WTC11 (cell line): ENCODE results near the gene HOXA1. TPM values are rescaled to one million over a fixed set of nuclear protein-coding genes. Genes with fewer than 3 reads are reported as not detected.

ENCODE experiments used
- ATAC-seq: fragments of 200-7000 bp; cut with Tn5 transposase; 2 replicates; pipeline ENCODE4 v1.10.0; 2021; ENCODE audit warnings: mild to moderate bottlenecking, moderate library complexity
- CTCF ChIA-PET: fragments of 300-600 bp; sonication (Branson Sonifier 250); formaldehyde crosslinking; loops from one replicate; lab custom pipeline; 2021; ENCODE audit warnings: antibody characterized with exemption; lab: Charles Lee
- POLR2A ChIA-PET: fragments of 350-600 bp; sonication (Branson Sonifier 250); formaldehyde crosslinking; loops from one replicate; lab custom pipeline; 2021; ENCODE audit warnings: antibody characterized with exemption; lab: Charles Lee
- DNase-seq: peaks from one replicate; pipeline ENCODE4 v3.0.0; 2021; ENCODE audit warnings: low spot score
- H3K27ac Mint-ChIP-seq: 2 replicates; pipeline ENCODE4 v1.8.0; 2021; ENCODE audit warnings: mixed read lengths
- H3K27me3 Mint-ChIP-seq: 2 replicates; pipeline ENCODE4 v1.8.0; 2021; ENCODE audit warnings: low read depth, mild to moderate bottlenecking, moderate library complexity, mixed read lengths
- H3K36me3 Mint-ChIP-seq: 2 replicates; pipeline ENCODE4 v1.8.0; 2021; ENCODE audit warnings: mixed read lengths
- H3K4me1 Mint-ChIP-seq: 2 replicates; pipeline ENCODE4 v1.8.0; 2022; ENCODE audit warnings: mixed read lengths
- H3K4me3 Mint-ChIP-seq: 2 replicates; pipeline ENCODE4 v1.8.0; 2021; ENCODE audit warnings: mild to moderate bottlenecking, moderate library complexity, mixed read lengths
- H3K9me3 Mint-ChIP-seq: 2 replicates; pipeline ENCODE4 v1.8.0; 2021; ENCODE audit warnings: mixed read lengths
- ELF4 ChIP-seq: sonication (generic); formaldehyde crosslinking; IDR thresholded peaks from 2 replicates; pipeline ENCODE4 v1.8.1; 2022; ENCODE audit warnings: low read depth, mild to moderate bottlenecking, moderate library complexity, missing genetic modification reagents
- ETV6 ChIP-seq: sonication (generic); formaldehyde crosslinking; IDR thresholded peaks from 2 replicates; pipeline ENCODE4 v1.8.1; 2022; ENCODE audit warnings: mild to moderate bottlenecking, missing genetic modification reagents
- FOXJ3 ChIP-seq: sonication (generic); formaldehyde crosslinking; IDR thresholded peaks from 2 replicates; pipeline ENCODE4 v1.9.0; 2021; ENCODE audit warnings: missing genetic modification reagents, mild to moderate bottlenecking, borderline replicate concordance
- FOXK1 ChIP-seq: sonication (generic); formaldehyde crosslinking; IDR thresholded peaks from 2 replicates; pipeline ENCODE4 v1.8.0; 2022; ENCODE audit warnings: mild to moderate bottlenecking, moderate library complexity, missing genetic modification reagents
- JAZF1 ChIP-seq: fragments of 250-450 bp; sonication (Bioruptor Pico); IDR thresholded peaks from 2 replicates; pipeline ENCODE4 v1.9.0; 2021; ENCODE audit warnings: moderate library complexity, mild to moderate bottlenecking, inconsistent platforms
- NFATC4 ChIP-seq: fragments of 250-450 bp; sonication (Bioruptor Pico); IDR thresholded peaks from 2 replicates; pipeline ENCODE4 v1.9.0; 2021; ENCODE audit warnings: mild to moderate bottlenecking
- NFYB ChIP-seq: sonication (generic); formaldehyde crosslinking; conservative IDR thresholded peaks from 2 replicates; pipeline ENCODE4 v1.8.0; 2022; ENCODE audit warnings: low read depth, missing genetic modification reagents
- NR3C1 ChIP-seq: sonication (generic); formaldehyde crosslinking; conservative IDR thresholded peaks from 2 replicates; pipeline ENCODE4 v1.8.1; 2023; ENCODE audit warnings: low read depth, mild to moderate bottlenecking, missing genetic modification reagents
- PRRX2 ChIP-seq: fragments of 250-450 bp; sonication (Bioruptor Pico); IDR thresholded peaks from 2 replicates; pipeline ENCODE4 v1.8.0; 2021; ENCODE audit warnings: mild to moderate bottlenecking
- SMAD3 ChIP-seq: sonication (generic); formaldehyde crosslinking; IDR thresholded peaks from 2 replicates; pipeline ENCODE4 v1.8.0; 2022; ENCODE audit warnings: missing genetic modification reagents, mild to moderate bottlenecking, borderline replicate concordance
- ZNF396 ChIP-seq: fragments of 250-450 bp; sonication (Bioruptor Pico); IDR thresholded peaks from 2 replicates; pipeline ENCODE4 v1.8.0; 2021; ENCODE audit warnings: mild to moderate bottlenecking, moderate library complexity, borderline replicate concordance
- total RNA-seq: library from RNA; stranded (reverse); gene quantifications from 3 replicates; pipeline ENCODE4 v1.2.3, GENCODE V29; 2021
- TF ChIP-seq, protein P1 (sequence below): fragments of 250-450 bp; sonication (Bioruptor Pico); conservative IDR thresholded peaks from 2 replicates; pipeline ENCODE4 v1.9.0; 2021; ENCODE audit warnings: mild to moderate bottlenecking
- TF ChIP-seq, protein P2 (sequence below): sonication (generic); formaldehyde crosslinking; IDR thresholded peaks from 2 replicates; pipeline ENCODE4 v1.8.1; 2023; ENCODE audit warnings: mild to moderate bottlenecking, missing genetic modification reagents
- TF ChIP-seq, protein P3 (sequence below): sonication (generic); formaldehyde crosslinking; IDR thresholded peaks from 2 replicates; pipeline ENCODE4 v1.8.0; 2022; ENCODE audit warnings: mild to moderate bottlenecking, missing genetic modification reagents
- TF ChIP-seq, protein P4 (sequence below): sonication (generic); formaldehyde crosslinking; IDR thresholded peaks from 2 replicates; pipeline ENCODE4 v1.8.1; 2022; ENCODE audit warnings: mild to moderate bottlenecking, missing genetic modification reagents, moderate library complexity, borderline replicate concordance
- TF ChIP-seq, protein P5 (sequence below): fragments of 250-450 bp; sonication (Bioruptor Pico); IDR thresholded peaks from 2 replicates; pipeline ENCODE4 v1.8.0; 2021; ENCODE audit warnings: mild to moderate bottlenecking
- TF ChIP-seq, protein P6 (sequence below): fragments of 250-450 bp; sonication (Bioruptor Pico); IDR thresholded peaks from 2 replicates; pipeline ENCODE4 v1.9.0; 2021; ENCODE audit warnings: moderate library complexity, mild to moderate bottlenecking, inconsistent platforms, borderline replicate concordance
- TF ChIP-seq, protein P7 (sequence below): sonication (generic); formaldehyde crosslinking; IDR thresholded peaks from 2 replicates; pipeline ENCODE4 v1.8.1; 2022; ENCODE audit warnings: low read depth, mild to moderate bottlenecking, moderate library complexity, missing genetic modification reagents, borderline replicate concordance

HOXA1 gene
- total RNA-seq, 1 experiment from 2014 or later, result not detected

DNA sequence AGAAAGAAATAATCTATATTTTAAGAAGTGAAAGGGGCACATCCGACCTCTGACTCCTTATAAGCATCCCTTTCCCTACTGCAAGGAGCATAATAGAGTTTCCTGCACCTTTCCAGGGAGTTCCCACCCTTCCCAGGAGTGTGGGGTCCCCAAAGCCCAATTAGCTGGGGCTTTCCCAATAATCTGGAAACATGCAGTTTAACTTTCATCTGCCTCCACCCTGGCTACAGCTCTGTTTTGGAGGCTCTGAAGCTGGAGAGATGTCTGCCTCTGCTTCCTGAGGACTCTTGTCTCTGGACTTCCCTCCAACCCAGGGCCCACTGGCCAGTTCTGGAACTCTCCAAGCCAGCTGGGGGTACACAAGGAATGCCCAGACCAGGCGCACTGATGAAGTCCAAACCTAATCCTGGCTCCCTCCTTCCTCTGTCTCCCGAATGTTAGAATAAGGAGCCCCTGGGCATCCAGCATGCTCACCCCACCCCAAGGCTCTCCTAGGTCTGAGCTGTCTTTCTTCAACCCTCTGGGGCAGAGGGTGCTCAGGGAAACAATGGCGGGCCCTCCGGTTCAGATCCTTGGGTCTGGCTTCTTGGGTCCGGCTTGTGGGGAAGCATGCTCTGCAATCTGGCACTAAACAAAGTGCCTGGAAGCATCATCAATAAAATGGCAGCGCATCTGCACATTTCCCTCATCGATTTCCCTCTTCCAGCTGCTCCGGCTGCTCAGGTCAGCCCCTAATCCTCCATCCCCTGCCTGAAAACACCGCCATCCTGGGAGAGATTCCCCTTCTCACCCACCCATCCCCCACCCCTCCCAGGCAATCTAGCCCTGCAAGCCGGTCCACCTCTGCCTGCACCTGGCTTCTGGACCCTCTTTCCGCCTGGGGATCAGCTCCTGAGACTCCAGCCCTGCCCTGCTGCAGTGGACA is 21.4 kb upstream of the HOXA1 start:
- H3K27me3 Mint-ChIP-seq, result peaks cover 95% of the 10 kb centered on the region
- CTCF ChIA-PET, result interaction anchor here (0.8 to 3.9 kb wide), 3 partner anchors 27 to 63 kb away, joined by 3 to 12 read pairs (median 3); no protein-coding TSS in a partner anchor
- H3K27ac Mint-ChIP-seq, result no peak overlapping the region
- H3K4me3 Mint-ChIP-seq, result no peak overlapping the region
- DNase-seq (no peak), ATAC-seq (no peak)
- TF ChIP-seq, protein P1, sequence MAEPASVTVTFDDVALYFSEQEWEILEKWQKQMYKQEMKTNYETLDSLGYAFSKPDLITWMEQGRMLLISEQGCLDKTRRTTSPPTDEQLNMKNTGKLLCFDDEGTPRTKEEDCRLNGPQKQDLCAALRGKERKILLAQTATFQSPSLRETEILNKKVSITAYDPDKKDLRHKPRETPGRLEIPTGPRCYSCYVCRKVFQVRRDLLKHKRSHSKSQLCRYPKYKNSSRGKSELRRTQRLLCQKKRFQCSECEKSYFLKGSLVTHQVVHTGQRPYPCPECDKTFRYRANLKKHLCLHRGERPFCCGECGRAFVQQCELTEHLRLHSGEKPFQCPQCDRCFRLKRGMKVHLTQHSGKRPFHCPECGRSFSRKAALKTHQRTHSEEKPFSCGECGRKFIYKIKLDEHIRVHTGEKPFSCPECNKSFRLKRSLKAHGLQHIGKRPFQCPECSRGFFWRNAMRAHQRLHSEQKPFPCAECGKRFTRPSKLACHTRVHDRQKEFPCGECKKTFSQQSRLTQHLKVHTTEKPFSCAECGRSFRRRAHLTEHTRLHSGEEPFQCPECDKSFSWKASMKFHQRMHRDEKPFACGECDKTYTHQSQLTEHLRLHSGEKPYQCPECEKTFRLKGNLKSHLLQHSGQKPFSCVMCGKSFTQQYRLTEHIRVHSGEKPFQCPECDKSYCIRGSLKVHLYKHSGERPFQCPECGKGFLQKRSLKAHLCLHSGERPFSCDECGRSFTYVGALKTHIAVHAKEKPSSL, result no peak
- no peak for TF ChIP-seq ZNF396
- TF ChIP-seq, protein P2, sequence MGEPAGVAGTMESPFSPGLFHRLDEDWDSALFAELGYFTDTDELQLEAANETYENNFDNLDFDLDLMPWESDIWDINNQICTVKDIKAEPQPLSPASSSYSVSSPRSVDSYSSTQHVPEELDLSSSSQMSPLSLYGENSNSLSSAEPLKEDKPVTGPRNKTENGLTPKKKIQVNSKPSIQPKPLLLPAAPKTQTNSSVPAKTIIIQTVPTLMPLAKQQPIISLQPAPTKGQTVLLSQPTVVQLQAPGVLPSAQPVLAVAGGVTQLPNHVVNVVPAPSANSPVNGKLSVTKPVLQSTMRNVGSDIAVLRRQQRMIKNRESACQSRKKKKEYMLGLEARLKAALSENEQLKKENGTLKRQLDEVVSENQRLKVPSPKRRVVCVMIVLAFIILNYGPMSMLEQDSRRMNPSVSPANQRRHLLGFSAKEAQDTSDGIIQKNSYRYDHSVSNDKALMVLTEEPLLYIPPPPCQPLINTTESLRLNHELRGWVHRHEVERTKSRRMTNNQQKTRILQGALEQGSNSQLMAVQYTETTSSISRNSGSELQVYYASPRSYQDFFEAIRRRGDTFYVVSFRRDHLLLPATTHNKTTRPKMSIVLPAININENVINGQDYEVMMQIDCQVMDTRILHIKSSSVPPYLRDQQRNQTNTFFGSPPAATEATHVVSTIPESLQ, result no peak
- no peak for TF ChIP-seq SMAD3 (CRISPR knock-in tag)
- TF ChIP-seq, all 79 proteins: peak for 0
- H3K36me3 Mint-ChIP-seq, result no peaks in the 10 kb centered on the region
- POLR2A ChIA-PET, result interaction anchor here (0.7 kb wide), 1 partner anchor 8 kb away, joined by 3 read pairs; no protein-coding TSS in a partner anchor
- no peaks in the 10 kb centered on the region for H3K9me3 Mint-ChIP-seq
- H3K4me1 Mint-ChIP-seq, result peaks cover 14% of the 10 kb centered on the region

DNA sequence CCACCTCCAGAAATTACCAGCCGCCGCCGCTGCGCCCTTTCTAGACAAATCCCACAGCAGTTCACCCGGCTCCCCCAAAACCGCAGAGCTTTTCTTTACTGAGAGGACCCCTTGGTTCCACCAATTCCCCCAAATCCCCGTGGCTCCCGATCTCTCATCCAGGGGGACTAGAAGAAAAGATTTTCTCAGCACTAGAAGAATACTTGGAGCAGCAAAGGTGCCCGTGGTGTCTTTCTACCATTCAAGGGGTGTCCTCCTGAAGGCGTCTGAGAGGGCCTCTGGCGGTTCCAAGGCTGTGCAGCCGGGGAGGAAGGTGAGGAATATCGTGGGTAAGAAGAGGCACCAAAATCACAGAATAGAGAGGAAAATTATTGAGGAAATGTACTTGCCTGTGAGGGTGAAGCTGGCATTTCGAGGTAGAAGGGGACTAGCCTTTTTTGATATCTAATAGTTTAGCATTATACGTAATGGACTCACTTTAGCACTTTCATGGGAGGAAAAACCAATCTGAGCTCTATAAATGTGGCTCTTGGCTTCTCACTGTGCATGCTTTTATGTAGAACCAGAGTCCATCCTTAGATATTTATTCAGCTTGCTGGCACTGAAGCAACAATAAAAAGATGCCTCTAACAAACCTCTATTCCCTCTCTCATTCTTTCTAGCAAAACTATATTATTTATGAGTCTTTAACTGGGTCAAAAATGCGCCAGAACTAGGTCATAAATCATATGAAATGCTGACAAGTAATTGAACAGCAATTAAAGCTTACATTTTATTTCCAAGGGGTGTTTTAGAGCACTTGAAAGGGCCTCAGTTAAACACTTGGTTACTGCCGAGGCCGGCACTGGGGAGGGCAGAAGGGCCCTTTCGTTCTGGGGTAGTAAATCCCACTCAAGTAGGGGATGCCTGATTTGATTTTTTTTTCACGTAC is 20.5 kb upstream of the HOXA1 start:
- Mint-ChIP-seq H3K36me3 (no peaks in the 10 kb centered on the region), H3K27me3 (peaks cover 95% of the 10 kb centered on the region), H3K27ac (no peak overlapping the region), H3K4me1 (peaks cover 13% of the 10 kb centered on the region), H3K9me3 (no peaks in the 10 kb centered on the region), H3K4me3 (no peak overlapping the region)
- ChIA-PET CTCF (interaction anchor here (0.8 to 3.9 kb wide), 5 partner anchors 27 to 63 kb away, joined by 3 to 12 read pairs (median 4); partner anchors contain the start of gene HOXA5), POLR2A (interaction anchor here (1.1 kb wide), 1 partner anchor 16 kb away, joined by 4 read pairs; no protein-coding TSS in a partner anchor)
- no peak for DNase-seq
- ATAC-seq, result no peak
- TF ChIP-seq JAZF1 (no peak), NR3C1 (CRISPR knock-in tag) (no peak), FOXK1 (no peak), NFYB (CRISPR knock-in tag) (no peak), FOXJ3 (CRISPR knock-in tag) (no peak), PRRX2 (CRISPR knock-in tag) (no peak), NFATC4 (CRISPR knock-in tag) (no peak), ELF4 (no peak), ETV6 (CRISPR knock-in tag) (no peak)
- TF ChIP-seq, protein P3, sequence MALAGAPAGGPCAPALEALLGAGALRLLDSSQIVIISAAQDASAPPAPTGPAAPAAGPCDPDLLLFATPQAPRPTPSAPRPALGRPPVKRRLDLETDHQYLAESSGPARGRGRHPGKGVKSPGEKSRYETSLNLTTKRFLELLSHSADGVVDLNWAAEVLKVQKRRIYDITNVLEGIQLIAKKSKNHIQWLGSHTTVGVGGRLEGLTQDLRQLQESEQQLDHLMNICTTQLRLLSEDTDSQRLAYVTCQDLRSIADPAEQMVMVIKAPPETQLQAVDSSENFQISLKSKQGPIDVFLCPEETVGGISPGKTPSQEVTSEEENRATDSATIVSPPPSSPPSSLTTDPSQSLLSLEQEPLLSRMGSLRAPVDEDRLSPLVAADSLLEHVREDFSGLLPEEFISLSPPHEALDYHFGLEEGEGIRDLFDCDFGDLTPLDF, result no peak
- TF ChIP-seq, protein P4, sequence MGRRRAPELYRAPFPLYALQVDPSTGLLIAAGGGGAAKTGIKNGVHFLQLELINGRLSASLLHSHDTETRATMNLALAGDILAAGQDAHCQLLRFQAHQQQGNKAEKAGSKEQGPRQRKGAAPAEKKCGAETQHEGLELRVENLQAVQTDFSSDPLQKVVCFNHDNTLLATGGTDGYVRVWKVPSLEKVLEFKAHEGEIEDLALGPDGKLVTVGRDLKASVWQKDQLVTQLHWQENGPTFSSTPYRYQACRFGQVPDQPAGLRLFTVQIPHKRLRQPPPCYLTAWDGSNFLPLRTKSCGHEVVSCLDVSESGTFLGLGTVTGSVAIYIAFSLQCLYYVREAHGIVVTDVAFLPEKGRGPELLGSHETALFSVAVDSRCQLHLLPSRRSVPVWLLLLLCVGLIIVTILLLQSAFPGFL (CRISPR knock-in tag), result no peak
- TF ChIP-seq, protein P5, sequence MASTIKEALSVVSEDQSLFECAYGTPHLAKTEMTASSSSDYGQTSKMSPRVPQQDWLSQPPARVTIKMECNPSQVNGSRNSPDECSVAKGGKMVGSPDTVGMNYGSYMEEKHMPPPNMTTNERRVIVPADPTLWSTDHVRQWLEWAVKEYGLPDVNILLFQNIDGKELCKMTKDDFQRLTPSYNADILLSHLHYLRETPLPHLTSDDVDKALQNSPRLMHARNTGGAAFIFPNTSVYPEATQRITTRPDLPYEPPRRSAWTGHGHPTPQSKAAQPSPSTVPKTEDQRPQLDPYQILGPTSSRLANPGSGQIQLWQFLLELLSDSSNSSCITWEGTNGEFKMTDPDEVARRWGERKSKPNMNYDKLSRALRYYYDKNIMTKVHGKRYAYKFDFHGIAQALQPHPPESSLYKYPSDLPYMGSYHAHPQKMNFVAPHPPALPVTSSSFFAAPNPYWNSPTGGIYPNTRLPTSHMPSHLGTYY (CRISPR knock-in tag), result no peak
- TF ChIP-seq, protein P6, sequence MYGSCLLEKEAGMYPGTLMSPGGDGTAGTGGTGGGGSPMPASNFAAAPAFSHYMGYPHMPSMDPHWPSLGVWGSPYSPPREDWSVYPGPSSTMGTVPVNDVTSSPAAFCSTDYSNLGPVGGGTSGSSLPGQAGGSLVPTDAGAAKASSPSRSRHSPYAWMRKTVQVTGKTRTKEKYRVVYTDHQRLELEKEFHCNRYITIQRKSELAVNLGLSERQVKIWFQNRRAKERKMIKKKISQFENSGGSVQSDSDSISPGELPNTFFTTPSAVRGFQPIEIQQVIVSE (CRISPR knock-in tag), result no peak
- TF ChIP-seq, protein P7, sequence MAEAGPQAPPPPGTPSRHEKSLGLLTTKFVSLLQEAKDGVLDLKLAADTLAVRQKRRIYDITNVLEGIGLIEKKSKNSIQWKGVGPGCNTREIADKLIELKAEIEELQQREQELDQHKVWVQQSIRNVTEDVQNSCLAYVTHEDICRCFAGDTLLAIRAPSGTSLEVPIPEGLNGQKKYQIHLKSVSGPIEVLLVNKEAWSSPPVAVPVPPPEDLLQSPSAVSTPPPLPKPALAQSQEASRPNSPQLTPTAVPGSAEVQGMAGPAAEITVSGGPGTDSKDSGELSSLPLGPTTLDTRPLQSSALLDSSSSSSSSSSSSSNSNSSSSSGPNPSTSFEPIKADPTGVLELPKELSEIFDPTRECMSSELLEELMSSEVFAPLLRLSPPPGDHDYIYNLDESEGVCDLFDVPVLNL (CRISPR knock-in tag), result no peak
